BLaER1 treated with 17β-estradiol and CSF1 and Interleukin-3, amounts not matched to agents 10 nM and 100 nM (cell line): Measurements from ENCODE around the gene PLAAT3.
A peak's percentile ranks its signal among the peaks of the same experiment; 100 is the strongest.
"Not testable (repeated sequence)": the region's sequence is repeated elsewhere in the genome, so short reads cannot be mapped to it uniquely, and the experiment has no call there.

Source experiments
- H3K27ac ChIP-seq, 11 experiments: shearing (Covaris generic); formaldehyde crosslinking; 2 replicates each; pipeline ENCODE4 v1.8.1; 2022
- H3K27me3 ChIP-seq, 11 experiments: shearing (Covaris generic); formaldehyde crosslinking; 2 replicates each; pipeline ENCODE4 v1.8.1; 2022
- H3K36me3 ChIP-seq, 11 experiments: shearing (Covaris generic); formaldehyde crosslinking; 2 replicates each; pipeline ENCODE4 v1.8.1; 2022
- H3K4me1 ChIP-seq, 10 experiments: shearing (Covaris generic); formaldehyde crosslinking; 2 replicates each; pipeline ENCODE4 v1.8.1; 2022
- H3K4me2 ChIP-seq, 11 experiments: shearing (Covaris generic); formaldehyde crosslinking; 2 replicates each; pipeline ENCODE4 v1.8.1; 2022
- H3K4me3 ChIP-seq, 10 experiments: shearing (Covaris generic); formaldehyde crosslinking; 2 replicates each; pipeline ENCODE4 v1.8.1; 2022
- H3K9ac ChIP-seq, 11 experiments: shearing (Covaris generic); formaldehyde crosslinking; 2 replicates each; pipeline ENCODE4 v1.8.1; 2022
- H3K9me3 ChIP-seq, 11 experiments: shearing (Covaris generic); formaldehyde crosslinking; replicated peaks in 1 of 11; 2 replicates each; pipeline ENCODE4 v1.8.1; 2022
- H4K20me1 ChIP-seq, 11 experiments: shearing (Covaris generic); formaldehyde crosslinking; 2 replicates each; pipeline ENCODE4 v1.8.1; 2022
- Cebpa-rat ChIP-seq, 11 experiments: shearing (Covaris generic); IDR thresholded peaks; 2 replicates each; pipeline ENCODE4 v1.8.1; 2022

Gene PLAAT3

GRCh38 chr11:63629426-63629825, 15.2 kb upstream of the PLAAT3 start:
- Histone ChIP-seq H3K27ac (no peak overlapping the region), H3K4me3 (no peak overlapping the region), H3K36me3 (peaks cover 59 to 78% (median 75%) of the 10 kb centered on the region in 11 experiments), H4K20me1 (peaks cover 0 to 30% (median 0%) of the 10 kb centered on the region in 11 experiments; a peak in 7 of 22 replicates), H3K27me3 (no peaks in the 10 kb centered on the region), H3K4me2 (no peak overlapping the region; a peak in 1 of 22 replicates), H3K4me1 (peaks cover 0 to 53% (median 18%) of the 10 kb centered on the region in 10 experiments; a peak in 14 of 20 replicates), H3K9ac (no peak overlapping the region; a peak in 1 of 22 replicates), H3K9me3 (no peaks in the 10 kb centered on the region)
- TF ChIP-seq Cebpa-rat (IDR thresholded peaks at IDR 0.05): no peak

- H3K9me3 ChIP-seq: no peaks in the 10 kb centered on the region
- H3K4me1 ChIP-seq: peaks cover 25 to 70% (median 48%) of the 10 kb centered on the region in 10 experiments; a peak in 19 of 20 replicates
- no peak overlapping the region for H3K9ac ChIP-seq
- no peak overlapping the region; a peak in 1 of 22 replicates for H3K27ac ChIP-seq
- no peaks in the 10 kb centered on the region for H3K27me3 ChIP-seq
- H4K20me1 ChIP-seq: no peaks in the 10 kb centered on the region
- H3K4me2 ChIP-seq: peak overlapping the region in 5 of 11 experiments; percentile 68 to 86 (median 76); a peak in 9 of 22 replicates
- H3K4me3 ChIP-seq: no peak overlapping the region
- H3K36me3 ChIP-seq: peaks cover 8 to 22% (median 19%) of the 10 kb centered on the region in 11 experiments
- TF ChIP-seq Cebpa-rat (IDR thresholded peaks at IDR 0.05): no peak
Observed at GRCh38 chr11:63623513-63624140, 9.4 kb upstream of the PLAAT3 start.

- no peak for TF ChIP-seq Cebpa-rat (IDR thresholded peaks at IDR 0.05)
- H3K9ac ChIP-seq: no peak overlapping the region
- no peaks in the 10 kb centered on the region for H3K27me3 ChIP-seq
- no peaks in the 10 kb centered on the region for H3K9me3 ChIP-seq
- no peak overlapping the region for H3K4me3 ChIP-seq
- H3K36me3 ChIP-seq: peaks cover 0 to 9% (median 7%) of the 10 kb centered on the region in 11 experiments; a peak in 7 of 22 replicates
- peaks cover 25 to 83% (median 60%) of the 10 kb centered on the region in 10 experiments; a peak in 19 of 20 replicates for H3K4me1 ChIP-seq
- peak overlapping the region in 7 of 11 experiments; percentile 64 to 80 (median 77); a peak in 13 of 22 replicates for H3K27ac ChIP-seq
- peak overlapping the region; percentile 19 to 86 (median 73); a peak in 20 of 22 replicates for H3K4me2 ChIP-seq
- H4K20me1 ChIP-seq: no peaks in the 10 kb centered on the region
Observed at GRCh38 chr11:63622323-63622722, 8.1 kb upstream of the PLAAT3 start.

- H3K4me3 ChIP-seq: no peak overlapping the region
- no peaks in the 10 kb centered on the region for H3K9me3 ChIP-seq
- no peaks in the 10 kb centered on the region for H4K20me1 ChIP-seq
- H3K4me1 ChIP-seq: peaks cover 25 to 78% (median 58%) of the 10 kb centered on the region in 10 experiments; a peak in 19 of 20 replicates
- H3K36me3 ChIP-seq: peaks cover 0 to 8% (median 2%) of the 10 kb centered on the region in 11 experiments; a peak in 2 of 22 replicates
- peak overlapping the region in 9 of 11 experiments; percentile 18 to 80 (median 73); a peak in 17 of 22 replicates for H3K27ac ChIP-seq
- peak in 10 of 11 experiments; percentile 9 to 91 (median 66); a peak in 13 of 22 replicates for TF ChIP-seq Cebpa-rat (IDR thresholded peaks at IDR 0.05)
- peak overlapping the region in 8 of 11 experiments; percentile 24 to 62 (median 56); a peak in 11 of 22 replicates for H3K9ac ChIP-seq
- H3K4me2 ChIP-seq: peak overlapping the region; percentile 11 to 86 (median 73)
- H3K27me3 ChIP-seq: peaks cover 0 to 3% (median 0%) of the 10 kb centered on the region in 11 experiments; a peak in 3 of 22 replicates
Observed at GRCh38 chr11:63621071-63621470, 6.8 kb upstream of the PLAAT3 start.

- H3K27ac ChIP-seq: peak overlapping the region in 8 of 11 experiments; percentile 29 to 80 (median 75); a peak in 14 of 22 replicates
- peak overlapping the region in 8 of 11 experiments; percentile 68 to 86 (median 79); a peak in 16 of 22 replicates for H3K4me2 ChIP-seq
- H3K27me3 ChIP-seq: peaks cover 0 to 11% (median 6%) of the 10 kb centered on the region in 11 experiments; a peak in 9 of 22 replicates
- no peaks in the 10 kb centered on the region for H4K20me1 ChIP-seq
- no peaks in the 10 kb centered on the region for H3K36me3 ChIP-seq
- no peak overlapping the region for H3K4me3 ChIP-seq
- peak overlapping the region in 6 of 11 experiments; percentile 35 to 62 (median 56); a peak in 9 of 22 replicates for H3K9ac ChIP-seq
- H3K4me1 ChIP-seq: peaks cover 25 to 71% (median 55%) of the 10 kb centered on the region in 10 experiments; a peak in 19 of 20 replicates
- H3K9me3 ChIP-seq: no peaks in the 10 kb centered on the region
- no peak for TF ChIP-seq Cebpa-rat (IDR thresholded peaks at IDR 0.05)
Observed at GRCh38 chr11:63619967-63620366, 5.7 kb upstream of the PLAAT3 start.

- not testable (repeated sequence) for H3K4me3 ChIP-seq, H4K20me1 ChIP-seq
Observed at GRCh38 chr11:63617686-63618085, 3.5 kb upstream of the PLAAT3 start.

GRCh38 chr11:63616953-63617352, 2.7 kb upstream of the PLAAT3 start:
- no peak overlapping the region for H3K27ac ChIP-seq
- H3K4me3 ChIP-seq: no peak overlapping the region
- no peaks in the 10 kb centered on the region for H3K36me3 ChIP-seq
- no peak for TF ChIP-seq Cebpa-rat (IDR thresholded peaks at IDR 0.05)
- no peaks in the 10 kb centered on the region for H3K9me3 ChIP-seq
- peaks cover 29 to 41% (median 35%) of the 10 kb centered on the region in 11 experiments for H3K27me3 ChIP-seq
- H3K4me2 ChIP-seq: peak overlapping the region in 3 of 11 experiments; percentile 49 to 73 (median 63); a peak in 4 of 22 replicates
- H3K9ac ChIP-seq: no peak overlapping the region
- H3K4me1 ChIP-seq: peaks cover 29 to 69% (median 52%) of the 10 kb centered on the region in 10 experiments
- peaks cover 0 to 7% (median 0%) of the 10 kb centered on the region in 11 experiments; a peak in 3 of 22 replicates for H4K20me1 ChIP-seq

More at GRCh38 chr11:63617686-63618085, 3.5 kb upstream of the PLAAT3 start:
- not testable (repeated sequence) for H3K27ac ChIP-seq, H3K9me3 ChIP-seq, H3K9ac ChIP-seq, H3K36me3 ChIP-seq
- H3K27me3 ChIP-seq: peaks cover 21 to 33% (median 27%) of the 10 kb centered on the region in 11 experiments
- peaks cover 34 to 75% (median 60%) of the 10 kb centered on the region in 10 experiments for H3K4me1 ChIP-seq
- peak overlapping the region in 8 of 11 experiments; percentile 4 to 86 (median 53); a peak in 11 of 22 replicates for H3K4me2 ChIP-seq

- H3K4me1 ChIP-seq: peaks cover 33 to 66% (median 52%) of the 10 kb centered on the region in 10 experiments
- no peaks in the 10 kb centered on the region for H3K36me3 ChIP-seq
- H3K4me2 ChIP-seq: peak overlapping the region; percentile 88 to 97 (median 93)
- H3K27me3 ChIP-seq: peaks cover 30 to 49% (median 44%) of the 10 kb centered on the region in 11 experiments
- H4K20me1 ChIP-seq: peaks cover 0 to 7% (median 0%) of the 10 kb centered on the region in 11 experiments; a peak in 3 of 22 replicates
- H3K27ac ChIP-seq: no peak overlapping the region
- H3K9ac ChIP-seq: peak overlapping the region in 10 of 11 experiments; percentile 11 to 57 (median 50); a peak in 12 of 22 replicates
- no peak for TF ChIP-seq Cebpa-rat (IDR thresholded peaks at IDR 0.05)
- no peaks in the 10 kb centered on the region for H3K9me3 ChIP-seq
- H3K4me3 ChIP-seq: peak overlapping the region; percentile 55 to 69 (median 60)
Observed at GRCh38 chr11:63613517-63614135, 607 bp downstream of the PLAAT3 start.
